Fibroblast of skin of right biceps (primary cell): ENCODE data around the gene AGRN.
"Not testable (repeated sequence)": the region's sequence is repeated elsewhere in the genome, so short reads cannot be mapped to it uniquely, and the experiment has no call there.

ENCODE experiments used
- DNase-seq: peaks from one replicate; pipeline ENCODE4 v3.0.0-alpha.2; 2013

AGRN gene

DNA sequence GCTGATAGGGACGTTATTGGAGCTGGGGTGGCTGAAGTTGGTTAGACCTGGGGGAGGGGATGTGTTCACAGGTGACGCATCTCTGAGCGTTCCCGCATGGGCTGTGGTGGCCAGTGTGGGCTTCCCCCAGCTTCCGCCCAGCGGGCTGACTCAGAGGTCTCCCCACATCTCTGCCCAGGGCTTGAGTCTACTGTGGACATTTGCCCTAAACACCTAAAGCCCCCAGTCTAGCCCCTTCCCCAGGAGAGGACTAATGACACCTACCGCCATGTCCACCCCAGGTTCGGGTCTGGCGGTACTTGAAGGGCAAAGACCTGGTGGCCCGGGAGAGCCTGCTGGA is 2.0 kb downstream of the AGRN start:
- peak; percentile 36 for DNase-seq

GRCh38 chr1:1022302-1023009 is 2.5 kb downstream of the AGRN start:
- no peak for DNase-seq

DNA sequence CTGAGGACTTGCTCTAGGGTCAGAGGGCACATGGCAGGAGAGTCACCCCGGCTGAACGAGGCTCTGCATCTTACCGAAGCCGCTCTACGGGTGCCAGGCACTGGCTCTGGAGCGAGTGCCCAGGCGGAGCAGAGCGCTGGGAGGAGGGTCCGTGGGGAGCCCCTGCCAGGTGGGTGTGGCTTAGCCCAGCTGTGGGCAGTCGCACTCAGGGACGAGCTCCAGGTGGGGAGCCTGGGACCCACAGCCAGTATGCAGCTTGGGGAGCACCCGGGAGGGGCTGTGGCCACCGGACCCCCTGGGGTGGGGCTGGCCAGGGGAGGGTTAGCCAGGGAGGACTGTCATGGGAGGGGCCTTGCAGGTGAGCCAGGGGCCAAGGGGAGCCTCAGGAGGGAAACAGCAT is 3.8 kb downstream of the AGRN start:
- DNase-seq, result no peak

- no peak for DNase-seq
Observed at GRCh38 chr1:1024149-1024770, 4.3 kb downstream of the AGRN start.

DNA sequence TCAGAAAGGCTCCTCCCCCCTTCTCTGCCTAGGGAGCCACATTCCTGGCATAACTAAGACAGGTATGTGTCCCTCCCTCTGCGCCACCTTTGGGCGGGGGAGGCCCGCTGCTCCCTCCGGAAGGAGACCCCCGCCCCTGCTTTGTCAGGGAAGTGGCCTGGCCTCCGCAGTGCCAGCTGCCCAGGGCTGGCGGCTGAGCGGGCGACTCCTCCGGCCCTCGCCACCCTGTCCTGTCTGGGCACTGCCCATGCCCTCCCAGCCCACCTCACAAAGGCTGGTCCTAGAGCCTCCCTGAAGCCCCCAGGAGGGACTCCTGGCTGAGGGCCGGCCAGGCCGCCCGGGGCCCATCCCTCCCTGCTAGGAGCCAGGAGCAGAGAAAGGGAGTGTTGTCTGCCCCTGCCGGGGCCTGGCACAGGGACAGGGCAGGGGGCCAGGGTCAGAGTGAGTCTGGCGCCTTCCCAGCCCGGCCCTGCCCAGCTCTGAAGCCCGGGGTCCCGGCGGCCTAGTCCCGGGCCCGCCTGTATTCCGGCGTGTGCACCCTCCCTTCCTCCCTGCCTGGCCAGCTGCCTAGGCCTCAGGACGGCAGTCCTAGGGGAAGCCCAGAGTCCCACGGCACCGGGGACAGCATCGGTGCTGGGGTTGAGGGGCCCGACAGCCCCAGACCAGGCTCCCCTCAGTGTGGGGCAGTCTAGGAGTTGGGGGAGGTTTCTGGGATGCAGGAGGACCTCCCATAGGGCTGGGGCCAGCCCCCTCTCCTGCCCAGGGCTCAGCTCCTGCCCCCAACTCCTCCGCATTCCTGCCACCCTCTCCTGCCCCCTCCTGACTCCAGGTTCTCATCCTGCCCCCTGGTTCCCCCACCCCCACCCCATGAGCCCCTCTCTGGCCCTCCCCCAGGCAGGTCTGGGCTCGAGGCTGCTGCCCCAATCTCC is 5.1 kb downstream of the AGRN start:
- peak; percentile 66 for DNase-seq

- DNase-seq, result no peak
Observed at GRCh38 chr1:1025730-1026129, 5.8 kb downstream of the AGRN start.

DNA sequence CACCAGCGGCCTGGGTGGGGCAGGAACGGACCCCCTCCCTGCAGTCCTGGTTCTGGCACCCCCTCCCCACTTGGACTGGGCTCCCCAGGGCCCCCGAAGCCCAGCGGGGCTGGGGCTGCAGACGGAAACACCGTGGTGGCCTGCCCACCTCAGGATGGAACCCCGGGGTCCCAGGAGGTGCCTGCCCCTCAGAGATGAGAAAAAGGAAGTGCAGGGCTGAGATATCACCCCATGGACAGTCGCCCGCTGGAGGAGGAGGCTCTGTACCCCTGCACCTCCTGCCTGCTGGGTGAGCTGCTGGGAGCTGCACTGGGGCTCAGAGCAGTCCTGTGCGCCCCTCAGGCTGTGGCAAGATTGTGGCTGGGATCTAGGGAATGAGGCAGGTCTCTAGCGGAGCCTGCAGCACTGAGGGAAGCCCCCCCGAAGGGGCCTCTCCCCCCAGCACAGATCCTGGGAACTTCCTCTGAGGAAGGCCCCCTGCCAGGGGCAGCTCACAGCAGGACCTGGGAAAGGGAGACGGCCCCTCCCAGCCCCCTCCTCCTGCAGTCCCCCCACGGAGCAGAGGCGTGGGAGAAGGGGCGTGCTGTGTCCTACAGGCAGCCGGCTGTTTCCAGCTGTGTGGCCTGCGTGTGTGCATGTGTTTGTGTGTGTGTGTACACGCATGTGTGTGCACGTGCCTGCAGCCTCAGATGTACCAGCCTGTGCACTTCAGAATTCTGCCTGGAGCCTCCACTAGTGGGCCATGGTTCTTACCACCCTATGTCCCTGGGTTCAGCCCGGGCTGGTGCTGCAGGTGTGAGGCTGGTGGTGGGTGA is 6.9 kb downstream of the AGRN start:
- no peak for DNase-seq

DNA sequence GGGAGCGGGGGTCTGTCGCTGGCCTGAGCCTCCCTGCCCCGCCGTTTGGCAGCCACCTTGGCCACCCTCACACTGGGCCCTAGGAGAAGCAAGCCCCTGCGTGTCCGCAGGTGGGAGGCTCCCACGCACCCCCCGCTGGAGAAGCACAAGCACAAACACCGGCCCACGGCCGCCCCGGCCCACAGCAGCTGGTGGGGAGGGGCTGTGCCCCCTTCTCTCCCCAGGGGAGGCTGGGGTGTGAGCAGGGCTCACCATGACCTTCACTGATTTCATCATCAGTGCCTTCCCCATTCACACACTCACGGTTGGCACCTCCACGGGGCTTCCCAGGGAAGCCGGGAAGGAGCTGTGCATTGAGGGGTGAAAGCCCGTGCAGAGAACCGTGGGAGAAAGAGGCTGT is 7.9 kb downstream of the AGRN start:
- DNase-seq, result no peak

DNA sequence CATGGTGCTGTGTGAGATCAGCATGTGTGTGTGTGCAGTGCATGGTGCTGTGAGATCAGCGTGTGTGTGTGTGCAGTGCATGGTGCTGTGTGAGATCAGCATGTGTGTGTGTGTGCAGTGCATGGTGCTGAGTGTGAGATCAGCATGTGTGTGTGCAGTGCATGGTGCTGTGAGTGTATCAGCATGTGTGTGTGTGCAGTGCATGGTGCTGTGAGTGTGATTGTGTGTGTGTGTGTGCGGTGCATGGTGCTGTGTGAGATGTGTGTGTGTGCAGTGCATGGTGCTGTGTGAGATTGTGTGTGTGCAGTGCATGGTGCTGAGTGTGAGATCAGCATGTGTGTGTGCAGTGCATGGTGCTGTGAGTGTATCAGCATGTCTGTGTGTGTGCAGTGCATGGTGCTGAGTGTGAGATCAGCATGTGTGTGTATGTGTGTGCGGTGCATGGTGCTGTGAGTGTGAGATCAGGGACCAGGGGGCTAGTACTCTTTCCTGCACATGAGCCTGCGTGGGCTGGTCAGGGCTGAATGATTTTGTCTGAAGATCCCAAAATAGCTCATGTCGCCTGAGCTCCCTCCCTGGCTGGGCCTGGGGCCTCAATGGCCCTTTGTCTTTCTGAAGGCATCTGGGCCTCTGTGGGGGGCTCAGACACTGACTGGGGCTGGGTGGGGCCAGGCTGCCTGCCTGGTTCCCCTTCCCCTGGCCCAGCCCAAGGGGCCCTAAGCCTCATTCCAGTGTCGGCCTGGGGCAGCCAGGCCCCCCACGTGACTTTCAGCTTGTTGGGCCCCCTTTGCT is 11.1 kb downstream of the AGRN start:
- DNase-seq, result not testable (repeated sequence)

- DNase-seq, result no peak
Observed at GRCh38 chr1:1031659-1032235, 11.8 kb downstream of the AGRN start.

GRCh38 chr1:1032424-1032823 is 12.5 kb downstream of the AGRN start:
- DNase-seq, result no peak

- peak; percentile 80 for DNase-seq
Observed at GRCh38 chr1:1033009-1033587, 13.2 kb downstream of the AGRN start.

GRCh38 chr1:1033731-1034438 is 14.0 kb downstream of the AGRN start:
- DNase-seq, result no peak

DNA sequence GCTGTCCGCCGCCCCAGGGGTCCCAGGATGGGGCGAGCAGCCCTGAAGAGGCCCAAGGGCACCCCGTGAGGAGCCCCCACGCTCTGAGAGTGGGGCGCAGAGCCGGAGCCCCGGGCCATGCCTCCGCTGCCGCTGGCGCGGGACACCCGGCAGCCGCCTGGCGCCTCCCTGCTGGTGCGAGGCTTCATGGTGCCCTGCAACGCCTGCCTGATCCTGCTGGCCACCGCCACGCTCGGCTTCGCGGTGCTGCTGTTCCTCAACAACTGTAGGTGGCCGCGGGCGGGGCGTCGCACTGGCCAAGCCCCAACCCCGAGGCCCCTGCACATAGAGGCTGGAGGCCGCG is 14.5 kb downstream of the AGRN start:
- DNase-seq, result no peak

- DNase-seq, result no peak
Observed at GRCh38 chr1:1035291-1035943, 15.5 kb downstream of the AGRN start.

DNA sequence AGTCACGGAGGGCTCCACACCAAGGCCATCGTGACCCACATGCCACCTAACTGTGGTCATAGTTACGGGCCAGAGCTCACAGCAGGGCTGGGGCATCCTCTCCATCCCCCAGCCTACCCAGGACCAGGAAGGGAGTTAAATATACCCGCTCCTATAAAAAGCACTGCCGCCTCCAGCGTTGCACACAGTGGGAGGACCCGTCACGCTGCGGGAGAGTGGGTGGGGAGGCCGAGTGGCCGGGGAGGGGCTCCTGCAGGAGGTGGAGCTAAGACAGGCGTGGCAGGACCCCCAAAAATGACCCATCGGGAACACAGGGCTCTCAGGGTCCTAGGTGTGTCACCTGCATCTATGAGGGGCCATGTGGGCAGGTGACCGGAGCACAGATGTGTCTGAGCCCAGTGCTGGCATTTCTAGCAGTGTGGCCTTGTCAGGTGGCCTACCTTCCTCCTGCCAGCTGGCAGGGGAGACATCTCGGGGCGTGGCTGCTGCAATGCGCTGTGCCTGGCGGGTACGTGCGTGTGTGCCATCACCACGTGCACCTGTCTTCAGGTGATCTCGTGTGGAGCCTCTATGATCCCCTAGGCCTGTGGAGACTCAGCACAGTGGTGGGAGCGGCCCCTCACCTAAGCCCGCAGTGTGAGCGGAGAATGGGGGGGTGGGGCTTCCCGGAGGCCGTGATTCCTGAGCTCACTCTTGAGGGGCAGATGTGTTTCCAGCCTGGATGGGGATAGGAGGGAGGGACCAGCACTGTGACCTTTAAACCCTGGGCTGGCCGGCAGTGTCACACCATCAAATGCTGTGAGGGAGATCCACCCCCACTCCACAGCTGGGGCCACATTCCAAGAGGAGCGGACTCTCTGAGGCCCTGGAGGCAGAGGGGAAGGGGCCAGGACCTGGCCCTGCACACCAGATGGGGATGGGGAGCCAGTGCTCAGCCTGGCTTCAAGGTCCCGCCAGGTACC is 17.7 kb downstream of the AGRN start:
- no peak for DNase-seq

DNA sequence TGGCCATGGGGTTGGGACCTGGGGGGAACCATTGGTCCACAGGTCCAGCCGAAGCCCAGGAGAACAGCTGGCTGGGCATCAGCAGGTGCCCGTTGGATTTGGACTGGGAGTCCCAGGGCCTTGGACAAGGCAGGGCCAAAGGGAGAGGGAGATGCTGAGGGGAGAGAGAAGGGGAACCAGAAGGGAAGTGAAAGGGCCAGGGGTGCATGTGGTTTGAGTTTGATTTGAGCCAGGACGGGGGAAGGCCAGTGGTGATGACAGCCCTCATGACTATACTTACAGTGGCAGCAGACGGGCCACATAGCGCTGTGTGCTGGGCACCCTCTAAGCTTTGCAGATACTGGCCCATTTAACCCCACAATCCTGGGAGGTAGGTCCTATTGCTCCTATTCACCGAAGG is 18.8 kb downstream of the AGRN start:
- no peak for DNase-seq

DNA sequence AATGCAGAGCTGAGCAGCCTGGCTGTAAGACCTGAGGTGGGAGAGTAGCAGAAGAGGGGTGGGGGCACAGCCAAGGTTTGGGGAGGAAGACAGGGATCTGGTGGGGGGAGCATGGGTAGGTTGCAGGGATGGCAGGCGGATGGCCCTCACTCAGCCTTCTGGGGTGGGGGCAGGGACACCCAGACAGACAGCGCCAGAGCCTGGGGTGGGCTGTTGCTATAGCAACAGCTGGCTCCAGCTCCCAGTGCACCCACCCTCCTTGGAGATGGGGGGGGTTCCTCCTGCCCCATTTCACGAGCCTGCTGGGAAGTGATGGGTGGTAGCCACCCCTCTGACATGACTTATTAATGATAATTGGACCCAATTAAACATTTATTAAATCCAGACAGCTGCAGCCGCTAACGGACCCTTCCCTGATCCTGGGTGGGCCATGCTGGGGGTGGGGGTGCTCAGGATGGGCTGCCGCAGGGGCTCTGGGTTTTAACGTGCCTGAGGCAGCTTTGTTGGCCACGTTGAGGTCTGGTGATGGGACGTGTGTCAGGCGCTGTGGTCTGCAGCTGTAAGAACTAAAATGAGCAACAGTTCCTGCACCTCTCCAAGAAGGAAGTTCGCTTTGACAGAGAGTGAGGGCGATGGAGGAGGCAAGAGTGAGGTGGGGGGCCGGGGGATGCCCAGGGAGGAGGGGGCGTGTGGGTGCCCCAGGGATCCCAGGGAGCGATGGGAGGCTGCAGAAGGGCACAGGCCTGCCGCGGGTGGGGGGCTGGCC is 19.4 kb downstream of the AGRN start:
- DNase-seq, result peak; percentile 14
